Activated T-cell treated with anti-CD3 and anti-CD28 coated beads for 1 hour (primary cell): ENCODE results near the gene ATP9B.
"Not testable (repeated sequence)": the region's sequence is repeated elsewhere in the genome, so short reads cannot be mapped to it uniquely, and the experiment has no call there.

ENCODE experiments used
- DNase-seq: peaks from one replicate; pipeline ENCODE4 v3.0.0-alpha.2; 2020; ENCODE audit warnings: low read depth

ATP9B gene

GRCh38 chr18:79242246-79242645 lies 173.1 kb downstream of the ATP9B start:
- no peak for DNase-seq

DNA sequence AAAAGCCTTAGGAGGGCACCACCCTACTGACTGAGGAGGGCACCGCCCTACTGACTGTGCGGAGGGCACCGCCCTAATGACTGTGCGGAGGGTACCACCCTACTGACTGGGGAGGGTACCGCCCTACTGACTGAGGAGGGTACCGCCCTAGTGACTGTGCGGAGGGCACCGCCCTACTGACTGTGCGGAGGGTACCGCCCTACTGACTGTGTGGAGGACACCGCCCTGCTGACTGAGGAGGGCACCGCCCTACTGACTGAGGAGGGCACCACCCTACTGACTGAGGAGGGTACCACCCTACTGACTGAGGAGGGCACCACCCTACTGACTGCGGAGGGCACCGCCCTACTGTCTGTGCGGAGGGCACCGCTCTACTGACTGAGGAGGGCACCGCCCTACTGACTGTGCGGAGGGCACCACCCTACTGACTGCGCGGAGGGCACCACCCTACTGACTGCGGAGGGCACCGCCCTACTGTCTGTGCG lies 176.4 kb downstream of the ATP9B start:
- DNase-seq: no peak

- DNase-seq: peak; percentile 58
Observed at GRCh38 chr18:79246309-79247108, 177.3 kb downstream of the ATP9B start.

GRCh38 chr18:79248495-79249060 lies 179.4 kb downstream of the ATP9B start:
- no peak for DNase-seq

DNA sequence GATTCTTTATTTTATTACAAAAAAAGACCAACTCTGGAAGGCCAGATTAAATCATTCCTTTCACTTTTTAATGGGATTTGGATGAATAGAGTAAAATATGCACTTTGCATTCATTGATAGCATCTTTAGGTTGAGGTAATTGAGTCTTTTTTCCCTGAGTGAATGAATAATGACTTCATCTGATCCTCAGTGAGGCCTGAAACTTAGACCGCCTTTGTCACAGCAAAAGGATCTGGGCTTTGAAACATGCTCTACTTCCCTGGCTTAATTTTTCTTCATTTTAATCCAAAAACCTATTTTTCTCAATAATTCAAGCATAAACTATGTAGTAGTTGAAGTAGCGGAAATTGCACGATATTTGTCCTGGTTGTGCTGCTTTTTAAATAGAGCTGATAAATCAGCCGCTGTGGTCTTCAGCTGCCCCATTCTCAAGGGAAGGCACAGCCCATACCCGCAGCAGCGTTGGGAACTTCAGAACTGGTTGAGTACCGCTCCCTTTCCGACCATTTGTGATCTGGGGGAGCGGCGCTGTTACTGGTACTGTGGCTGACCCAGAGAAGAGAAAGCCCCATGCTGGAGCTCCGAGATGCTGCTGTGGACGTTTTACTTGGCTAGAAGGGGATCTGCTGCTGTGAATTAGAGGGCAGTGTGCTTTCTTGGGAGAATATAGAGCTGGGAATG lies 181.2 kb downstream of the ATP9B start:
- DNase-seq: no peak

- DNase-seq: no peak
Observed at GRCh38 chr18:79251021-79251420, 181.8 kb downstream of the ATP9B start.

- no peak for DNase-seq
Observed at GRCh38 chr18:79252904-79253633, 183.9 kb downstream of the ATP9B start.

- DNase-seq: no peak
Observed at GRCh38 chr18:79257480-79257879, 188.3 kb downstream of the ATP9B start.

GRCh38 chr18:79258447-79258846 lies 189.3 kb downstream of the ATP9B start:
- no peak for DNase-seq

DNA sequence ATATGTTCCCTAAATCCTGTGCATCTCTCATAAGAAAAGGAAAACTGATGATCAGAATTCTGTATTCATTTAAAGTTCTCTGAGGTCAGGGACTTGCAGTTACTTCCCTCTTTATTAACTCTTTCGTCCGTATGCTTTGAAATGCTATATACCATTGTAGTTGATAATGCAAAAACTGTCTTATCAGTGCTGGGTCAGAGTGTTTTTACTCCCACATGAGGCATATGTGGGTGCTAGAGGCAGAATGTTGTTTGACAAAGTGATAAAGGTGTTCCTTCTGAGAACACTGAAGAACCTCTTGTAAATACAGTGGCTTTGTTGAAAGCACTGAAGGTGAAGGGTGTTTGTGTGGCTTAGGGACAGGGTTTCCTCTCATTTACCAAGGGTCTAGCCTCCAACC lies 190.0 kb downstream of the ATP9B start:
- DNase-seq: no peak

GRCh38 chr18:79260023-79260422 lies 190.8 kb downstream of the ATP9B start:
- DNase-seq: no peak

- no peak for DNase-seq
Observed at GRCh38 chr18:79260510-79260909, 191.3 kb downstream of the ATP9B start.

GRCh38 chr18:79265068-79265467 lies 195.9 kb downstream of the ATP9B start:
- DNase-seq: not testable (repeated sequence)

GRCh38 chr18:79271812-79272211 lies 202.6 kb downstream of the ATP9B start:
- DNase-seq: not testable (repeated sequence)

DNA sequence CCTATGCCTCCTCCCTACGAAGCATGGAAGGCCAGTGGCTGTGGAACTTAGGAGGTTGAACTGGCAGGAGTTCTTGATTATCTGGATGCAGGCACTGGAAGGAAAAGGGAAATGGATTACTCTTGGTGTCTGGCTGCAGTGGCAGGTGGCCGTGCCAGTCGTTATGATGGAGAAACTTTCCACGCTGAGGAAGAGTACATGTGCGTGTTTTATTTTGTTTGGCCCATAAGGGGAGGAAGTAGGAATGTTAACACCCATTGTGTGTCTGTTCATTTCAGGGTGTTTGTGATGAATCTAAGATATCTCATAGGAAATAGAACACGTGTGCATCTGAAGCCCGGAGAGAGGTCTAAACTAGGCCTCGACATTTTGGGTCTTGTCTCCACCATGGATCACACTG lies 203.7 kb downstream of the ATP9B start:
- no peak for DNase-seq

GRCh38 chr18:79274823-79275222 lies 205.6 kb downstream of the ATP9B start:
- DNase-seq: no peak

DNA sequence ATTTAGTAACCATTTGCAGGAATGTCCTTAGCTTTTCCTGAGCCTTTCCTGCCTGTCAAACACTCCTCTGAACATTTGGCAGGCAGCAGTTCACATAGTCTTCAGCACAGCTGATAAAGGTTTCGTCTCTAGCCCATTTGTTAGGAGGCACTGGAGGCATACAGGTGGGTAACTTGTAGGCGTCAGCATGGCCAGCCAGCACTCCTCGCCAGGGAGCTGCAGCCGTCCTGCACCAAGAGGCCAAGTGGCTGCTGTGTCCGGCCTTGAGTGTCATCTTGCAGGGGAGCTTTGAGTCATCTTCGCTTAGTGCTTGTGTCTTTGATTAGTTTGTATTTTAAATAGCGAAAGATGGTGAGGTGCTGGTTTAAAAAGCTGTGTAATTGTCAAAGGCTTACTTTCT lies 206.3 kb downstream of the ATP9B start:
- DNase-seq: no peak

- no peak for DNase-seq
Observed at GRCh38 chr18:79275992-79276391, 206.8 kb downstream of the ATP9B start.

- DNase-seq: no peak
Observed at GRCh38 chr18:79278896-79279295, 209.7 kb downstream of the ATP9B start.

DNA sequence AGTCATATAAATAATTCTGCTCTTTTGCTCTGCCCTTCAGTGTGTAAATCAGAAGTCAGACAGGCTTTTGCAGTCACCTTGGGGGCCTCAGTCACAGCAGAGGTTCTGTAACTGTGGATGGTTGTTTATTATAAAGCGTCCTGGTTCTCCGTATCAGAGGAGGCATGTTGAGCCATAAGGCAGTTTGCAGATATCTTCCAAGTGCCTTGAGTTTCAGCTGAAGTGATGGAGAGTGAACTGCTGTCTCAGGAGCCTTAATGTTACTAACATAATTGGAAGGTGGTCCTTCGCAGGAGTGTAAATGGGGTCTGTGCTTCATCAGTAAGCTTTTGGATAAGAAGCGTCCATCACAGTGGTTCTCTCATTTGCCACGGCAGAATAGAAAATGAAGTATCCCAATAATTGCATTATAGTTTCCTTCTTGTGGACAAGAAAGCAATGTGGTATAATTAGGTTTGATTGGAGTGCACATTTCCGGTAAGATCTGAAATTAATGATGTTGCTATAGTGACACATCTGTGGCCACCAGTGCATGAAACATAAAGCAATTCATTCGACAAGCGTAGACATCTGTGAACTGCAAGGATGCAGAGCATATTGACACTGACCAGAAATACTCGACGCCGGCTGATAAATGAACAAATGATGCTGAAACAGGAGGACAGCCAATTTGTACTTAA lies 214.1 kb downstream of the ATP9B start:
- DNase-seq: no peak

DNA sequence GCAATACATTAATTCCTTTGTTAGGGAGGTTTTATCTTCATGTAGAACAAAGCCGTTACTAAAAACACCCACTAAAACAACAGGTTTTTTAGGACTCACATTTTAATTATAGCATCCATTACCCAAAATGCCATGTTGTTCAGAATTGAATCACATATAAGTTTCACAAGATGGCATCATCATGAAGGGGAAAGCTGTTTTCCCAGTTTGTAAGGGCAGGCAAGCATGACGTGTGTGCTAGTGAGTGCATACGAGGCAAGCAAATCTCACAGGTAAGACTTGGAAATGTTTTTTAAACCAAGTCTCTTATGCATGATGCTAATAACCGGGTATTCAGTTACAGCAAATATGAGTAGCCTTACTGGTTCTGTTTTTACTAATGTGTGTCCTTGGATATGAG lies 214.7 kb downstream of the ATP9B start:
- DNase-seq: no peak

- DNase-seq: not testable (repeated sequence)
Observed at GRCh38 chr18:79285191-79285590, 216.0 kb downstream of the ATP9B start.
